ENCODE results near the gene CD9. TPM values are rescaled to one million over a fixed set of nuclear protein-coding genes. Genes with fewer than 3 reads are reported as not detected.

CD9 gene
- total and polyA plus RNA-seq, 4 donors = 267 to 506 (median 294) TPM

Other genes starting within 250 kb of the CD9 start
- 100 to 1,000 TPM; 490 to 619 TPM for gene VWF, start 75.7 kb upstream of the CD9 start, total RNA-seq
- 10 to 100 TPM in 1 of 2 donors, 1 to 10 TPM in 1; 1.3 to 37.3 TPM for gene VWF, start 75.7 kb upstream of the CD9 start, polyA plus RNA-seq
- 1 to 10 TPM in 1 of 2 donors, under 1 TPM in 1; 0.88 to 1.5 TPM for gene PLEKHG6, start 110.3 kb downstream of the CD9 start, total RNA-seq
- gene PLEKHG6, start 110.3 kb downstream of the CD9 start, polyA plus RNA-seq = 10 to 100 TPM in 1 of 2 donors, under 1 TPM in 1; 0.15 to 90.3 TPM
- 100 to 1,000 TPM; 190 to 236 TPM for gene TNFRSF1A, start 141.7 kb downstream of the CD9 start, total RNA-seq
- 100 to 1,000 TPM in 1 of 2 donors, 10 to 100 TPM in 1; 36.9 to 112 TPM for gene TNFRSF1A, start 141.7 kb downstream of the CD9 start, polyA plus RNA-seq
- gene SCNN1A, start 175.2 kb downstream of the CD9 start, total RNA-seq = 1 to 10 TPM; 1.5 to 2.4 TPM
- gene SCNN1A, start 175.2 kb downstream of the CD9 start, polyA plus RNA-seq = 1 to 10 TPM in 1 of 2 donors, under 1 TPM in 1; 0.61 to 1.5 TPM
- 100 to 1,000 TPM in 1 of 2 donors, 10 to 100 TPM in 1; 83.1 to 103 TPM for gene LTBR, start 183.8 kb downstream of the CD9 start, total RNA-seq
- 10 to 100 TPM; 20.5 to 87.8 TPM for gene LTBR, start 183.8 kb downstream of the CD9 start, polyA plus RNA-seq
- 1 to 10 TPM; 1.2 TPM for gene CD27, start 244.6 kb downstream of the CD9 start, total RNA-seq
- gene CD27, start 244.6 kb downstream of the CD9 start, polyA plus RNA-seq = under 1 TPM; 0.51 to 0.88 TPM

Measured in aorta (tissue), 4 donors.